ENCODE results near the gene ATP7B.

GRCh38 chr13:51894239-51894638, 117.0 kb downstream of the ATP7B start:
- TF ChIP-seq EP300 (IDR thresholded peaks at IDR 0.05) (no peak), POLR2A (IDR thresholded peaks at IDR 0.05) (no peak), POLR2AphosphoS5 (IDR thresholded peaks at IDR 0.05) (no peak)
- TF ChIP-seq, protein P1, sequence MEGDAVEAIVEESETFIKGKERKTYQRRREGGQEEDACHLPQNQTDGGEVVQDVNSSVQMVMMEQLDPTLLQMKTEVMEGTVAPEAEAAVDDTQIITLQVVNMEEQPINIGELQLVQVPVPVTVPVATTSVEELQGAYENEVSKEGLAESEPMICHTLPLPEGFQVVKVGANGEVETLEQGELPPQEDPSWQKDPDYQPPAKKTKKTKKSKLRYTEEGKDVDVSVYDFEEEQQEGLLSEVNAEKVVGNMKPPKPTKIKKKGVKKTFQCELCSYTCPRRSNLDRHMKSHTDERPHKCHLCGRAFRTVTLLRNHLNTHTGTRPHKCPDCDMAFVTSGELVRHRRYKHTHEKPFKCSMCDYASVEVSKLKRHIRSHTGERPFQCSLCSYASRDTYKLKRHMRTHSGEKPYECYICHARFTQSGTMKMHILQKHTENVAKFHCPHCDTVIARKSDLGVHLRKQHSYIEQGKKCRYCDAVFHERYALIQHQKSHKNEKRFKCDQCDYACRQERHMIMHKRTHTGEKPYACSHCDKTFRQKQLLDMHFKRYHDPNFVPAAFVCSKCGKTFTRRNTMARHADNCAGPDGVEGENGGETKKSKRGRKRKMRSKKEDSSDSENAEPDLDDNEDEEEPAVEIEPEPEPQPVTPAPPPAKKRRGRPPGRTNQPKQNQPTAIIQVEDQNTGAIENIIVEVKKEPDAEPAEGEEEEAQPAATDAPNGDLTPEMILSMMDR (IDR thresholded peaks at IDR 0.05): no peak
